ENCODE results near the gene EVC2.

Gene EVC2

GRCh38 chr4:5676763-5677162, 31.6 kb downstream of the EVC2 start:
- DNase-seq (ENCODE audit: low spot score), result no peak

GRCh38 chr4:5666741-5667140, 41.6 kb downstream of the EVC2 start:
- DNase-seq (ENCODE audit: low spot score), result no peak

- no peak for DNase-seq (ENCODE audit: low spot score)
Observed at GRCh38 chr4:5664778-5665177, 43.6 kb downstream of the EVC2 start.

- no peak for DNase-seq (ENCODE audit: low spot score)
Observed at GRCh38 chr4:5662555-5662954, 45.8 kb downstream of the EVC2 start.

GRCh38 chr4:5661237-5661636, 47.1 kb downstream of the EVC2 start:
- no peak for DNase-seq (ENCODE audit: low spot score)

- no peak for DNase-seq (ENCODE audit: low spot score)
Observed at GRCh38 chr4:5660185-5660584, 48.2 kb downstream of the EVC2 start.

- DNase-seq (ENCODE audit: low spot score), result no peak
Observed at GRCh38 chr4:5658974-5659373, 49.4 kb downstream of the EVC2 start.

GRCh38 chr4:5656415-5656814, 51.9 kb downstream of the EVC2 start:
- no peak for DNase-seq (ENCODE audit: low spot score)

- no peak for DNase-seq (ENCODE audit: low spot score)
Observed at GRCh38 chr4:5654791-5655190, 53.6 kb downstream of the EVC2 start.

- no peak for DNase-seq (ENCODE audit: low spot score)
Observed at GRCh38 chr4:5651089-5651488, 57.3 kb downstream of the EVC2 start.

GRCh38 chr4:5650040-5650439, 58.3 kb downstream of the EVC2 start:
- no peak for DNase-seq (ENCODE audit: low spot score)

GRCh38 chr4:5647351-5647750, 61.0 kb downstream of the EVC2 start:
- DNase-seq (ENCODE audit: low spot score), result no peak

GRCh38 chr4:5640096-5640495, 68.3 kb downstream of the EVC2 start:
- DNase-seq (ENCODE audit: low spot score), result no peak

- no peak for DNase-seq (ENCODE audit: low spot score)
Observed at GRCh38 chr4:5639556-5639955, 68.8 kb downstream of the EVC2 start.

- no peak for DNase-seq (ENCODE audit: low spot score)
Observed at GRCh38 chr4:5638976-5639375, 69.4 kb downstream of the EVC2 start.

GRCh38 chr4:5638316-5638715, 70.0 kb downstream of the EVC2 start:
- DNase-seq (ENCODE audit: low spot score), result no peak

- DNase-seq (ENCODE audit: low spot score), result no peak
Observed at GRCh38 chr4:5636766-5637670, 71.3 kb downstream of the EVC2 start.

GRCh38 chr4:5635826-5636195, 72.5 kb downstream of the EVC2 start:
- DNase-seq (ENCODE audit: low spot score), result no peak

- no peak for DNase-seq (ENCODE audit: low spot score)
Observed at GRCh38 chr4:5632571-5632970, 75.8 kb downstream of the EVC2 start.

- DNase-seq (ENCODE audit: low spot score), result no peak
Observed at GRCh38 chr4:5632066-5632440, 76.3 kb downstream of the EVC2 start.

GRCh38 chr4:5631352-5632065, 76.8 kb downstream of the EVC2 start:
- DNase-seq (ENCODE audit: low spot score), result no peak

GRCh38 chr4:5630762-5631161, 77.6 kb downstream of the EVC2 start:
- DNase-seq (ENCODE audit: low spot score), result no peak

- no peak for DNase-seq (ENCODE audit: low spot score)
Observed at GRCh38 chr4:5629542-5629941, 78.8 kb downstream of the EVC2 start.
